ENCODE measurements around the gene INPP5A.

- TF ChIP-seq CTCF (IDR thresholded peaks at IDR 0.05) (no peak), EP300 (IDR thresholded peaks at IDR 0.05) (no peak), POLR2A (IDR thresholded peaks at IDR 0.05) (no peak)
Measured at GRCh38 chr10:132676193-132676891, 138.8 kb downstream of the INPP5A start.

Data from sigmoid colon (tissue), 4 donors.